PC-9 (cell line): ENCODE data around the gene LOXL3. TPM values are rescaled to one million over a fixed set of nuclear protein-coding genes. Genes with fewer than 3 reads are reported as not detected.

ENCODE experiments used
- BruUV-seq: library from RNA; stranded (reverse); fragments of 400-500 nt; replicated peaks from 2 replicates; lab custom pipeline; 2021; lab: Mats Ljungman, UMichigan
- CTCF ChIA-PET: fragments of 300-600 bp; sonication (Branson Sonifier 250); formaldehyde crosslinking; loops from one replicate; lab custom pipeline; 2022; ENCODE audit warnings: antibody characterized with exemption; lab: Charles Lee
- POLR2A ChIA-PET: fragments of 300-600 bp; sonication (Branson Sonifier 250); formaldehyde crosslinking; loops from one replicate; lab custom pipeline; 2022; ENCODE audit warnings: antibody characterized with exemption; ENCODE audit not compliant: unreplicated experiment; lab: Charles Lee
- DNase-seq, 2 experiments: peaks; one replicate each; pipeline versions ENCODE4 v3.0.0 to v3.0.0-alpha.2; 2015 to 2022; ENCODE audit warnings: mixed read lengths in 1 of 2
- H2AFZ ChIP-seq: fragments of 200-600 bp; sonication (generic); 2 replicates; pipeline ENCODE4 v1.8.1; 2017; ENCODE audit warnings: antibody characterized with exemption
- H3F3A ChIP-seq: fragments of 200-600 bp; sonication (generic); 2 replicates; pipeline ENCODE4 v1.8.1; 2017; ENCODE audit warnings: antibody characterized with exemption, mild to moderate bottlenecking, low read depth; ENCODE audit not compliant: insufficient read depth
- H3K27ac ChIP-seq: fragments of 200-600 bp; sonication (generic); 2 replicates; pipeline ENCODE4 v1.6.1; 2016; ENCODE audit warnings: mixed run types
- H3K27me3 ChIP-seq: fragments of 200-600 bp; sonication (generic); 2 replicates; pipeline ENCODE4 v1.6.1; 2016; ENCODE audit warnings: low read depth, mixed run types; ENCODE audit not compliant: insufficient read depth
- H3K36me3 ChIP-seq: fragments of 200-600 bp; sonication (generic); 2 replicates; pipeline ENCODE4 v1.6.1; 2016; ENCODE audit warnings: low read depth, mixed run types
- H3K4me1 ChIP-seq: fragments of 200-600 bp; sonication (generic); replicated peaks from 2 replicates; pipeline ENCODE4 v1.6.1; 2016; ENCODE audit warnings: mixed run types; ENCODE audit not compliant: insufficient read depth
- H3K4me2 ChIP-seq: fragments of 200-600 bp; sonication (generic); 2 replicates; pipeline ENCODE4 v1.6.1; 2017; ENCODE audit warnings: mixed run types
- H3K4me3 ChIP-seq: fragments of 200-600 bp; sonication (generic); 2 replicates; pipeline ENCODE4 v1.6.1; 2016; ENCODE audit warnings: mixed run types
- H3K79me2 ChIP-seq: fragments of 200-600 bp; sonication (generic); 2 replicates; pipeline ENCODE4 v1.6.1; 2017; ENCODE audit warnings: low read depth, mixed run types
- H3K9me2 ChIP-seq: fragments of 200-600 bp; sonication (generic); 2 replicates; pipeline ENCODE4 v1.8.1; 2017; ENCODE audit warnings: mild to moderate bottlenecking; ENCODE audit not compliant: insufficient read depth
- H3K9me3 ChIP-seq: fragments of 200-600 bp; sonication (generic); 2 replicates; pipeline ENCODE4 v1.8.1; 2016; ENCODE audit warnings: low read depth; ENCODE audit not compliant: insufficient read depth
- H4K20me1 ChIP-seq: fragments of 200-600 bp; sonication (generic); 2 replicates; pipeline ENCODE4 v1.8.1; 2017; ENCODE audit not compliant: insufficient read depth
- CTCF ChIP-seq: fragments of 200-600 bp; sonication (generic); conservative IDR thresholded peaks from 2 replicates; pipeline ENCODE4 v1.6.1; 2017; ENCODE audit warnings: mixed run types, antibody characterized with exemption, mild to moderate bottlenecking, moderate library complexity
- EZH2 ChIP-seq: fragments of 200-600 bp; sonication (generic); IDR thresholded peaks from 2 replicates; pipeline ENCODE4 v1.8.0; 2017; ENCODE audit warnings: antibody characterized with exemption, low read depth
- intact Hi-C: fragments of 100-400 bp; cut with micrococcal nuclease; formaldehyde crosslinking; loops from one replicate; pipeline ENCODE4 v1.10.0; 2022; ENCODE audit not compliant: unreplicated experiment
- total RNA-seq: library from RNA; stranded (reverse); gene quantifications from 2 replicates; pipeline ENCODE4 v1.2.3, GENCODE V29; 2021

The LOXL3 gene
- total RNA-seq, 1 experiment from 2014 or later, result 3.1 TPM

GRCh38 chr2:74552914-74553811, 579 bp downstream of the LOXL3 start:
- no peaks in the 10 kb centered on the region for H3K9me3 ChIP-seq
- H3K27ac ChIP-seq, result no peak overlapping the region
- no peaks in the 10 kb centered on the region for H3K27me3 ChIP-seq
- no peaks in the 10 kb centered on the region for H3K36me3 ChIP-seq
- no peak overlapping the region for H2AFZ ChIP-seq
- peaks cover 16% of the 10 kb centered on the region for H3K79me2 ChIP-seq
- no TSS peak for BruUV-seq
- peak overlapping the region; percentile 81 for H3K4me2 ChIP-seq
- TF ChIP-seq CTCF (no peak), EZH2 (no peak)
- H3F3A ChIP-seq, result peaks cover 29% of the 10 kb centered on the region; the same call in 1 of the 2 replicates
- H3K9me2 ChIP-seq, result no peaks in the 10 kb centered on the region
- peak overlapping the region; percentile 78; the same call in 1 of the 2 replicates for H3K4me3 ChIP-seq
- intact Hi-C loops, result no loop called here
- peaks cover 16% of the 10 kb centered on the region for H3K4me1 ChIP-seq
- POLR2A ChIA-PET, result no interaction called here
- CTCF ChIA-PET, result no interaction called here
- DNase-seq, result no peak
- no peaks in the 10 kb centered on the region for H4K20me1 ChIP-seq

DNA sequence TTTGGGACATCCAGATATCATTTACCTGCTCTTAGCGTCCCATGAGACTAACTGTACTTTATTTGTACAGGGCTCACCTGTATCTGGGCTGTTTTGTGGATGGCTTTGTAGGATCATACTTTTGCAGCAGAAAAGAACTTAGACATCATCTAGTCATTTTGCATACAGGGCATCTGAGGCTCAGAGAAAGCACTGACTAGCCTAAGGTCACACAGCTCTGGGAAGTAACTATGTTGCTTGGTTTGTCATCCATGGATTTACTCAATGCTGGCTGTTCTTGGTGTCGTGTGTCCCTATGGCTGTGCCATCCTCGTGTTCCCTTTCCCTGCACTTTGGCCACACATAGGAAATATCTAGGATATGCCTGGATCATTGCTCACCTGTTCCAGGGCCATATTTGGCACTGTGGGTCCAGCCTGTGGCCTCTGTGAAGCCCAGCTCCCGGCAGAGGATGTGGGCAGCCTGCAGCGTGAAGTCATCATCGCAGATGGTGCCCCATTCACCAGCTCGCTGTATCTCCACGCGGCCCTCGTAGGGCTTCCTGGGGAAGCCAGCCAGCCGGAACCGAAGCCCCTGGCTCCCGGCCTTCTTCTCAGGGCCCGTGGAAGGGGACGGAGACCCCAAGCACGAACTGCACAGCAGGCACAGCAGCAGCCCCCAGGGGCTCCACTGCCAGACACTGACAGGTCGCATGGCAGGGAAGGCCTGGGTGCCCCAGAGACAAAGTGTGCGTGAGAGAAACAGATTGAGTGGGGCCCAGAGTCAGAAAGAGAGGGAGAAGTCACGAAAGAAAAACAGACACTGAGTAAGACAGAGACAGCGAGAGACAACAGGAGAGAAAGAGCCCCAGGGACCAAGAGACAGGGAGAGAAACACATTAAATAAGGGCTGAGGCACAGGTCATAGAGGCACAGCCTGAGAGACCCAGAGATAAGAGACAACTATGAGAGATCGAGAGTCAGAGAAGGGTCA, 1.5 kb downstream of the LOXL3 start:
- Histone ChIP-seq H3K9me2 (no peaks in the 10 kb centered on the region), H3K4me3 (no peak overlapping the region), H2AFZ (no peak overlapping the region), H3K36me3 (no peaks in the 10 kb centered on the region), H4K20me1 (no peaks in the 10 kb centered on the region), H3K4me1 (peaks cover 16% of the 10 kb centered on the region), H3K9me3 (no peaks in the 10 kb centered on the region), H3K27ac (no peak overlapping the region), H3K27me3 (no peaks in the 10 kb centered on the region), H3K79me2 (peaks cover 16% of the 10 kb centered on the region), H3K4me2 (no peak overlapping the region), H3F3A (peaks cover 25% of the 10 kb centered on the region; the same call in 1 of the 2 replicates)
- DNase-seq, result no peak
- ChIA-PET CTCF (no interaction called here), POLR2A (no interaction called here)
- intact Hi-C loops, result no loop called here
- TF ChIP-seq CTCF, result no peak
- no peak for TF ChIP-seq EZH2
- no TSS peak for BruUV-seq

GRCh38 chr2:74551530-74551929, 2.2 kb downstream of the LOXL3 start:
- intact Hi-C loops, result no loop called here
- Histone ChIP-seq H3K27ac (no peak overlapping the region), H3K4me2 (no peak overlapping the region), H2AFZ (no peak overlapping the region), H4K20me1 (no peaks in the 10 kb centered on the region), H3K79me2 (peaks cover 16% of the 10 kb centered on the region), H3K9me3 (no peaks in the 10 kb centered on the region), H3F3A (peaks cover 25% of the 10 kb centered on the region; the same call in 1 of the 2 replicates), H3K27me3 (no peaks in the 10 kb centered on the region), H3K4me1 (peaks cover 16% of the 10 kb centered on the region), H3K36me3 (no peaks in the 10 kb centered on the region), H3K9me2 (no peaks in the 10 kb centered on the region), H3K4me3 (no peak overlapping the region)
- ChIA-PET CTCF (no interaction called here), POLR2A (no interaction called here)
- TF ChIP-seq EZH2, result no peak
- TF ChIP-seq CTCF, result no peak
- BruUV-seq, result no TSS peak
- no peak for DNase-seq
